Medulla oblongata (tissue), 1 donor: ENCODE data around the gene MYRF.

Source experiments
- DNase-seq: peaks from one replicate; pipeline ENCODE4 v3.0.0-alpha.2; 2015; ENCODE audit errors: extremely low spot score

The MYRF gene

DNA sequence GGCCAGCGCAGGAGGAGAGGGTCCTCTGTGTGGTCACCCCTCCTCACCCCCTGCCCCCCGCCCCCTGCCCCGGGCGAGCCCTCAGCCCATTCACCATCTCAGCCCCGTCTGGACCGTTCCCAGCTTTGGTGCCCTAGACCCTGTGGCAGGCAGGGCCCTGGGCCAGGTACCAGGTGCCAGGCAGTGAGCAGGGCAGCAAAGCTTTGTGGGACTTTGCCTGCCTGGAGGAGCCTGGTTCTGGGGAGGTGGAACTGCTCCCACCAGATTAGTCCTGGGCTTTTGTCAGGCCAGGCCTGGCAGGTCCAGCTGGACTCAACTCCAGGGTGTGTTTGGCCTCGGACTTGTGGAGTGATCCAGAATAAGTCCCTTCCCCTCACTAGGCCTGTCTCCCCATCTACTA is 13.7 kb upstream of the MYRF start:
- DNase-seq: no peak

DNA sequence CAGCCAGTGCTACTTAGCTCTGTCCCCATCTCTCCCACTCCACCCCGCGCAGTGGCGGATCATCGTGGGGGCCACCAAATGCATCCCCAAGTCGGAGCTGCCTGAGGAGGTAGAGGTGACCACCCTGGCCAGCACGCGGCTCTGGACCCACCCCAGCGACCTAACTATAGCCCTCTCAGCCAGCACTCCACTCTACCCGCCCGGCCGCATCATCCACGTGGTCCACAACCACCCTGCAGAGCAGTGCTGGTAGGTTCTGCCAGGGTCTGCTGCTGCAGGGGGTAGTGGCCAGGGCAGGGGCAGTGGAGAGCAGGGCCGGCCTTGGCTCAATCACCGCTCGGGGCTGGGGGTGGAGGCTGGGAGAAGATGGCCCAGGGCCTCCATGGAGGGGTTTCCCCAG is 13.0 kb upstream of the MYRF start:
- DNase-seq: no peak

DNA sequence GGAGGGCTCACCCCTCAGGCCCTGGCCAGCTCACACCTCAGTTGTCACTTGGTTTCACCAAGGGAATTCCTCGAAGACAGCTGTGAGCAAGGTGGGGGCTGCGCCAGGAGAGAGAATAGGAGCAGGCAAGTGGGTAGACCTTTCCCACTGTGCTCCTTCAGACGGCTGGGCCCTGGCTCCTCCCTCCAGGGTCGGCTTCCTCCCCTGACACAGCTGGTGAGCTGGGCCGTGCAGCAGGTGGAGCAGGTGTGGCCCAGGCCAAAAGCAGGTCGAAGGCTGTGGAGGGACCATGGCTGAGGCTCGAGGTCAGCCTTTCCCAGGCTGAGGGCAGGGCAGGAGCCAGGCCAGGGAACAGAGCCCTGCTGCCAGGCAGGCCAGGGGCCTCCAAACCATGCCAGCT is 12.5 kb upstream of the MYRF start:
- DNase-seq: no peak

DNA sequence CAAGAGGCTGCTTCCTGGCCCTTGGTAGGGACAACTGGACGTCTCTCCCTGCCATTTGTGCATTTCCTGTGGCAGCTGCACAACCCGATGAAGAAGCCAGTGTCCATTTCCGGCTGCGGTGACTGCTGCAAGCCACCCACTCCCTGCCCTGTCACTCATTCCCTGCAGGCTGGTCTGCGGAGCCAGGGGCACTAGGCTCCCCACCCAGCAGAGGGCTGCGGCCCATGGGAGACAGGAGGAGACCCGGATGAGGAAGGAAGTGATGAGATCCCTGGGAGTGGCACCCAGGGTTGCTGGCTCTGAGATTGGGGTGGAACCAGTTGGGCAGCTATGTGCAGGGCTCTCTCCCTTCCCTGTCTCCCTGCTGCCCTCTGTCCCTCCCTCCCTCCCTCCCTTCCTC is 10.0 kb upstream of the MYRF start:
- DNase-seq: no peak

DNA sequence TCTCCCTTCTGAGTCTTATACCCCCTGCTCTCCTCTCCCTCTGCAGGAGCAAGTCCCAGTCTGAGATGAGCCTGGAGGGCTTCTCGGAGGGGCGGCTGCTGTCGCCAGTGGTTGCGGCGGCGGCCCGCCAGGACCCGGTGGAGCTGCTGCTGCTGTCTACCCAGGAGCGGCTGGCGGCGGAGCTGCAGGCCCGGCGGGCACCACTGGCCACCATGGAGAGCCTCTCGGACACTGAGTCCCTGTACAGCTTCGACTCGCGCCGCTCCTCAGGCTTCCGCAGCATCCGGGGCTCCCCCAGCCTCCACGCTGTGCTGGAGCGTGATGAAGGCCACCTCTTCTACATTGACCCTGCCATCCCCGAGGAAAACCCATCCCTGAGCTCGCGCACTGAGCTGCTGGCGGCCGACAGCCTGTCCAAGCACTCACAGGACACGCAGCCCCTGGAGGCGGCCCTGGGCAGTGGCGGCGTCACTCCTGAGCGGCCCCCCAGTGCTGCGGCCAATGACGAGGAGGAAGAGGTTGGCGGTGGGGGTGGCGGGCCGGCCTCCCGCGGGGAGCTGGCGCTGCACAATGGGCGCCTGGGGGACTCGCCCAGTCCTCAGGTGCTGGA is 8.8 kb upstream of the MYRF start:
- DNase-seq: no peak

DNA sequence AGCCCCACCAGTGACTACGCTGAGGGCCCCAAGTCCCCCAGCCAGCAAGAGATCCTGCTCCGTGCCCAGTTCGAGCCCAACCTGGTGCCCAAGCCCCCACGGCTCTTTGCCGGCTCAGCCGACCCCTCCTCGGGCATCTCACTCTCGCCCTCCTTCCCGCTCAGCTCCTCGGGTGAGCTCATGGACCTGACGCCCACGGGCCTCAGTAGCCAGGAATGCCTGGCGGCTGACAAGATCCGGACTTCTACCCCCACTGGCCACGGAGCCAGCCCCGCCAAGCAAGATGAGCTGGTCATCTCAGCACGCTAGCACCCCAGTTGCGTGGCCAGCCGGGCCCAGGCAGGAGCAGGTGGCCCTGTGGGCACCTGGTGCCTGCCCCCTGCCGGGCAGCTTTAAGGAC is 8.3 kb upstream of the MYRF start:
- DNase-seq: no peak

DNA sequence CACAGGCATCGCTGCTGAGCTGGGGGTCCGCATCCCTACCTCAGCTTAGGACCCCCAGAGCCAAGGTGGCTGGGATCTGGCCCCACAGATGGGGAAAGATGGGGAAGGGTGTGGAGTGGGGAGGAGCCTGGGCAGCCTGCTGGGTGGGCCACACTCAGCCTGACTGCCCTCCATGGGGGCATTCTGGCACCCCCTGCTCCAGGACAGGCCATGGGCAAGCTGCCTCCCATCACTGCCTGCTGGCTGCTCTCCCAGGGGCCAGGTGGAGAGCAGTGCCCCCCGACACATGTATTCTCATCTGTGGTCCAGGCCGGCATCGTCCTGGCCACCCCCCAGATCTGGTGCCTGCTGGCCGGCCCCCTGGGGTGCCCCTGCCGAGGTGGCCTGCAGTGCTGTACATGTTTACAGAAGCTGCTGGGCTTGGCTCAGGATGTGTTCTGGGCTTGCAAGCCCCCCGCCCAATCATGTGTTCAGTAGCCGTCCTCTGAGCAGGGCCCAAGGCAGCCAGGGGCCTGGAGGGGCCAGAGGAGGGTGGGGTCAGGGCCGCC is 7.8 kb upstream of the MYRF start:
- no peak for DNase-seq

DNA sequence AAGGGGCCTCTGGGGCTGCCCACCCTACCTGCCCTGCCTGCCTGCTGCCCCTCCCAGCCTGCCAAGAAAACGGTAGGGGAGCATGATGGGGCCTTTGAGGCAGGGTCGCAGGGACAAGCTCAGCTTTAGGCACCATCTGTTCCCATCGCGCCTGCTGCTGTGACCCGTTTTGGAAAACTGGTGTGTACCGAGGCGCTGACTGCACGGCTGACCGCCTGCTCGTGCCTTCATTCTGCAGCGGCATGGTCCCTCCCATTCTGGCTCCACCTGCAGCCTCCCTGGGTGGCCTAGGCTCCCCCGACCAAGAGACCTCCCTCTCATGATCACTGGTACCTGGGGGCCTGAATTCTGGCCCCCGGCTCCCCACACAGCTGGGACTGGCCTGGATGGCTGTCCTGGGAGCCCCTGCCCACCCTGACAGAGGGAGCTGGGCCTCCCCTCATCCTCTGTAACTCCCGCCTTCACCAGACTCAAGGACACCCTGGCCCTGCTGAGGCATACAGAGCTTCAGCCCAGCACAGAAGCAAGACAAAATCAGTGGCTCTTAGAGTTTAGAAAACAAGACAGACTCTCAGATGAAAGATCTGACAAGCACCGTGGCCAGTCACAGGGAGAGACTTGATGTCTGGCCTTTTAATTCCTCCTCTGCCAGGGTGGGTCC is 6.5 kb upstream of the MYRF start:
- no peak for DNase-seq

DNA sequence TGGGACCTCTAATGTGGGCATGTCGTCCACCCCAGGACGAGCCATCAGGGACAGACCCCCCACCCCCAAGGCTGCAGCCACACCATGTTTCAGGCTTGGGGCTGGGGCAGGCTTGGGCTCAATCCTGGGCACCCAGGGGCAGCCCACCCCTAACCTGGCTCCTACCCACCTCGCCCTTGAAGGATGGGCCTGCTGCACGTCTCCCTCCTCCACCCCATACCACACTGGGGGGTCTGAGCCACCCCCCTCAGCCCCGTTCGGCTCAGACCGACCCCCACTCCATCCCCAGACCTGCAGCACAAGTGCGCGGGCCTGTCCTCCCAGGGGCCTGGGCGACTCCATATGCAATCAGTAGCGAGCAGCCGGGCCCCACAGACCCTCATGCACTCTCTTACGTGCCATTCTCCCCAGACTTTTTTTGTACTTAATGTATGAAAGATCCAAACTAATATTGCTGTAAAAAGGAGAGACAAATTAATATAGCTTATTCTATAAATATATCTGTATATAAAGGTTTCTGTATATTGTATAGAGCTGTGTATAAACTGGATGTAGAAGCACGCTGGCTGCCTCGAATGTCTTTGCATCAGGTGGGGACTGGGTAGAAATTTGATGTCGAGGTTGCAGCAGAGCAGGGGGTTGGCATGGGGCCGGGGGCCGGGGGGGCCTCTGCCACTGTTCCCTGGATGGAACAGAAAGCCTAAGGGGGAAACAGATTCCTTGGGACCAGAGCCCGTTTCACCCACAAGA is 5.8 kb upstream of the MYRF start:
- no peak for DNase-seq

DNA sequence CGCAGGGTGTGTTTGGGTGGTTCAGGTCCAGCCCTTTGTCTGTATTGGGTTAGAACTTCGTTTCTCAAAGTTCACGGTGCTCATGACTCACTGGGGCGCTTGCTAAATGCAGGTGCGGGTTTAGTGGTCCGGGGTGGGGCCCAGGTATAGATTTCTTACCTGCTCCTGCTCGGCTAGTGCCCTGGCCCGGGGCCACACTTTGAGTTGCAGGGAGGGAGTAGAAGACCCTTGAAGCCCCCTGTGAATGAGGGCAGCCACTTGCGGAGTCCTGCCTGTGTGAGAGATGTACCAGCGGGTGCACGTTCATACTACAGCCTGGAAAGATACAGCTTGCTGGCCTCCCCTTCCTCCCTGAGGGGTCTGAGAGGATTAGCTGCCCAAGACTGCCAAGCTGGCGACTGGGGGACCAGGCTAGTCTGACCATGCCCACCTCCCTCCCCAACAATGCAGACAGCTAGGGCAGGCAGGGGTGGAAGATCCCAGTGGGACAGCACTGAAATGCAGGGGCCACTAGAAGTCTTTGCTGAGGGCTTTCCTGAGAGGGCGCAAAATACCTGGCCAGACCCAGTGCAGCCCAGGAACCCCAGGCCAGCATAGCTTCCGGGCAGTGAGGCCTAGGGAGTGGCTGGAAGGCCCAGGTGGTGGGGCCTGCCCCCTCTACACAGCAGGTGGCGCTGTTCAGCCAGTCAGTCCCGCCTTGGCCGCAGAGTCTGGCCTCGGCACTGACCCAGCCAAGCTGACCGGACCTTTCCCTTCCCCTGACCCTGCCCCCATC is 5.1 kb upstream of the MYRF start:
- peak; percentile 88 for DNase-seq

DNA sequence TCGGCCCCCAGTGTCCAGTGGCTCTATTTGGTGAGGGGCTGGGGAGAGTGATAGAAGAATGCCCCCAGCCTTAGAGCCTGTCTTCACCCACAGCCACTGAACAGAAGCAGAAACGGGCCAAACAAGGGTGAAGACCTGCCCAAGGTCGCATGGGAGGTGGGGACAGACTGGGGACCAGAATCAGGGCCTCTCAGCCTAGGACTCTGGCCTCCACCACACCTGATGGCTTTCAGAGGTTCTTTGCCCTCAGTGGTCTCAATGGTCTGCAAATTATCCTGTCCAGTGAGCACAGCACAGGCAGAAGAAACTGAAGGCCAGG is 4.5 kb upstream of the MYRF start:
- no peak for DNase-seq

DNA sequence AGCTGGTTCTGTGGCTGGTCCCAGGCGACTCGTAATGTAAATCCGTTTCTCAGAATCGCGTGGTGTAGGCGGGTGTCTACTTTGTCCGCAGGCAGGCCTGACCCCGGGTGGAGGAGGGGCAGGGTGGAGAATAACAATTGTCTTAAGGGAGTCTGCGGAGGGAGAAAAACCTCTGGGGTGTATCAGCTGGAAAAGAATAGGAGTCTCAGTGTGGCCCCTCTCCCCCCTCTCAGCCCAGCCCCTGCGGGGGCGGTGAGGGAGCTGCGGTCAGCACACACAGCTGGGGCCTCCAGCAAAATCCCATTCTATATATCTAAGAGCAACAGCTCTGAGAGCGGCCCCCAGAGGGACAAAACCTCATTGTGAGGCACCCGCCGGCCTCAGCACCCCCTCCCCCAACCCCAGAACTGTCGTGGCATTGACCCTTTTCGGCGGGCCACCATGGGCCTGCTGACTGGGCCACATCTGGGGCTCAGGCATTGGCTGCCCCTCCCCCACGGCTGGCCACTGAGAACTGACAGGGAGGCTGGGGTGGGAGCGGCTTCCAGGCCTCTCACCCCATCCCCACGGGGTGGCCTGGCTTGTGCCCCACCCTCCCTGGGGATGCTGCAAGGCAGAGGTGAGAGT is 2.7 kb upstream of the MYRF start:
- DNase-seq: peak; percentile 90

DNA sequence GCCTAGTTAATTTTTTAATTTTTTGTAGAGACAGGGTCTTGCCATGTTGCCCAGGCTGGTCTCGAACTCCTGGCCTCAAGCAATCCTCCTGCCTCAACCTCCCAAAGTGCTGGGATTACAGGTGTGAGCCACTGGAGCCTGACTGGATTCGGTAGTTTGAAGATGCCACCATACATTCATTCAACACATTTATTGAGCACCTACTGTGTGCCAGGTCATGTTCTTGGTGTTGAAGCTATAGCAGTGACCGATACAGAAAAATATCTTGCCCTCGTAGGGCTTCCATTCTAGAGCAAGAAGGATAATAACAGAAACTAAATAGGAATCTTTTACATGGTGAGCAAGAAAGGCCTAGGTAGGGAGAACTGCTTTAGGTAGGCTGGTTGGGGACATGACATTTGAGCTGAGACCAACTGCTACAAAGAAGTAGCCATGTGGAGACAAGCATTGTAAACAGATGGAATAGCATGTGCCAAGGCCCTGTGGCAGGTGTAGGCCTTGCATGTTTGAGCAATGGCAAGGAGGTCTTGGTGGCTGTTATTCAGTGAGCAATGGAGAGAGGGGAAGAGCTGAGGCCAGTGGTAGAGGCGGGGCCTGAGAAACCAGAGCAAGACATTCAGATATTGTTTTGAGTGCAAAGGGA is 1.7 kb upstream of the MYRF start:
- DNase-seq: no peak

DNA sequence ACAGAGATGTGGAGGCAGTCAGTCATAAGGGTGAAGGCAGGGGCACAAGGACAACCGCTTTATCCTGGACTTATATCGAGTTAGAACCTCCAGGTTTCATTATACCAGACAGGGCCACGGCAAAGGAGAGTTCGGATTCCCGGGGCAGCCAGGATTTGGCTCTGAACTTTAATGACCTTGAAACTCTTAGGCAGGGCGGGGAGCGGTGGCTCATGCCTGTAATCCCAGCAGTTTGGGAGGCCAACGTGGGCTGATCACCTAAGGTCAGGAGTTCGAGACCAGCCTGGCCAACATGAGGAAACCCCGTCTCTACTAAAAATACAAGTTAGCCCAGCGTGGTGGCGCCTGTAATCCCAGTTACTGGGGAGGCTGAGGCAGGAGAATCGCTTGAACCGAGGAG is 1.1 kb upstream of the MYRF start:
- no peak for DNase-seq

DNA sequence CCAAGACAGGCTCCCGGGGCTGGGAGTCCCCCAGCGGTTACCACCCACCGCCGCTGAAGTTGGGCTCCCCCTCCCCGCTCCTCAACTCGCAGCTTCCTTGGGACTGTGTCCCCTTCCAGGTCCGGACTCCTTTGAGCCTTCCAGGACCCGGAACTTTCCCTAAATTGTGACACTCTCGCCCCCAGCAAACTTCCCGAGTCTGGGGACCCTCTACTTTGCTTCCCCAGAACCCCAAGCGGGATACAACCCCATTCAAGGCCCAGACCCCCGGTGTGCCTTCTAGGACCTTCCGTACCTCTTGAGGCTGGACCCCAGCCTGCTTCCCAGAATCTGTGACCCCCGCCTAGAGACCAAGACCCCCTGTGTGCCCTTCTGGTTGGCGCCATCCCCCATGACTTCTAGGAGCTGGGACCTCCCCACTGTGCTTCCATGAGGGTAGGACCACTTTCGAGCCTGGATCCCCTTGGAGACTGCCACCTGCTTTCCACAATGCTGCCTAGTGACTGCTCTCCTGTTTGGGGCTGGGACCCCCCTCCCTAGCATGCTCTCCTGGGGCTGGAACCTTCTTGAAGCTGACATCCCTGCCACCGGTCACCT is 587 bp downstream of the MYRF start:
- DNase-seq: no peak

DNA sequence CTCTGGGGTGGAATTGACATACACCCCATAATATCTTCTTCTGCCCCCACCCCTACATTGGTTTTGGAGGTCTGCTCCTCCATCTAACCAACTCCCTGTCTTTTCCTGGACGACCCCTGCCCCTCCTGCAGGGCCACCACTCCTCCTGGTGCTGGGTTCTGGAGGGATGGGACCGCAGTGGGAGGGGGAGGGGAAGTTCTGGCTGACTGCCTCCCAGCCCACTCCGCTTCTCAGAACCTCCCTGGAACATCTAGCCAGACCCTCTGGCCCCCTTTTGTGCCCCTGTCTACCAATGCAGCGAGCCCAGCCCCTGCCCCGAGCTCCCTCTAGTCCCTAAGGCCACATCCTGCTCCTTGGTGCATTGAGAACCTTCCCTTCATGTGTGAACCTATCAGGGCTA is 1.2 kb downstream of the MYRF start:
- DNase-seq: no peak

DNA sequence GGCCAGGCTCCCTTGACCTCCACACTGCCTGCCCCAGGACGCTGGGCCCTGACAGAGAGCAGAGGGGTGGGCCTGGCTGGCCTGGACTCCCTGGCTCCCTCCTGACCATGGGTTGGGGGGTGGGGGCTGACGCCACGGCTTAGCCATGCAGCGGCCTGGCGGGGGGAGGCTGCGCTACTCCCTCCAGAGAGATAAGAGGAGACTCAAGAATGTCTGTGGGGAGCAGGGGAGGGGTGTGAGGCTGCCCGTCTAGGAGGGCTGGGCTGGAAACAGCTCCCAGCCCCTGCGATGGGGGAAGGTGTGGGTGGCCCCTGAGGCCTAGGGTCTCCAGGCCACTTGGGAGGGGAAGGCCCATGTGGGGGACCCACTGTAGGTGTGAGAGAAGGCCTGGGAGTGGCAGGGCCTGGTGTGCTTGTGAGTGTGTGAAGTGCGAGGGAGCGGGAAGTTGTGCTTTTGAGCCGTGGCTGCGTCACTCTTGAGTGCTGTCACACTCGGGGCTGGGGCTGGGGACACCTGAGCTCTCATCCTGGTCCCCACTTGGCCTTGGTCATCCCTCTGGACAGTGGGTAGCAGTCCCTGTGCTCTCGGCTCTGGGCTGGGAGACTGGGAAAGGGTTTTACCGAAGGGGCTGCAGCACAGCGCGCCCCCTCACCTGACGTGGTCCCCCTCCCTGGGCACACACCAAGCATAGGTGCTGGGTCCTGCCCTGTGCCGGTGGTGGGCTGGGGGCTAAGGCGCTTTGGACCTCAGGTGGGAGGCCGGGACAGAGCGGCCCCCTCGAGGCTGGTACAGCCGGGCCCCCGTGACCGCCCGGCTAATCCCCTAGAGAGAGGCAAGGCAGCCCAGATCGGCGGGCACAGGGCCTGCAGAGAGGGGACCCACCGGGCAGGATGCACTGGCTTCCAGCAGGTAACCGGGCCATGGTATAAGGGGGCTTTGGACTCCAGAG is 2.4 kb downstream of the MYRF start:
- no peak for DNase-seq

DNA sequence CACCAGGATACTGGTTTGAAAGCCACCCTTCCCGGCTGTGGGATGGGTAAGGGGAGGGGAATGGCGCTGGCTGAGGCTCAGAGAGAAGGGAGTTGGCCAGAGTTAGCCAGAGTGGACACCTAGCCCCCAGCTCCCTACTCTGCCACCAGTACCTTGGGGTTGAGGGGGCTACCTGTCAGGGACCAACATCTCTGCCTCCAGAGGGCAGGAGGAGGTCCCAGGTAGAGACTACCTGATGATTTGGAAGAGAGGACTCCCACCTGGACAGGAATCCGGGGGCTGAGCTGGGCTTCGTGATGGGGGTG is 3.7 kb downstream of the MYRF start:
- DNase-seq: no peak

DNA sequence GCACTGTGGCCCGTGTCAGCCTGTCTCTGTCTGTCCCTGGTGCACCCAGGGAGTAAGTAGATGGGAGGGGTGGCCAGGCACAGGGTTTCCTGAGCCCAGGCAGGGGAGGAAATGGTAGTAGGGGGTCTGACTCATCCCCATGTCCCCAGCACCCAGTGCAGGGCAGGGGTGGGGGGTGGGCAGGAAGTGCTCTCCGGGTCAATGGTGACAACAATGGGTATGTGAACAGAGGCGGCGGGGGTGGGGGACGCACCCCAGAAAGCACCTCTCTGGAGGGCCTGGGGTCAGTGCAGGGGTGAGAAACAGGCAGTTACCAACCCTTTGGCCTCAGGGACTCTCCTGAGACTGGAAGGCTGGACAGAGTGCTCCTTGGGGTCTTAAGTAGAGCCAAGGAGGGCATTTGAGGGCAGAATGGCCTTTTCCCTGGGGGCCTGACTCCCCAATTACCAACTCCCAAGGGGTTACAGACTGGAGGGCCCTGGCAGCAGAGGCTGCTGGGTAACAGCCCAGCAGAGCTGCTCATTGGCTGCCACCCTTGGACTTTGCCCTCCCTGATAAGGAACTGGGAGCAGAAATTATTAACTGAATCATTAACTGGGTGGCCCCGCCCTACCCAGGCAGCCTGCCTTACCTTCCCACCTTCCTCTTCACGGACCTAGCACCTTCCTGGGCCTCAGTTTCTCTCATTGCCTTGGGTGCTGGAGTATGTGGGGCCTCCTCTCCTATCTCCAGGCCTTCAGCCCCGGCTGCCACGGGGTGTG is 4.2 kb downstream of the MYRF start:
- DNase-seq: no peak
